ENCODE results near the gene ADGRV1.

Gene ADGRV1

GRCh38 chr5:91121347-91121993 lies 562.9 kb downstream of the ADGRV1 start:
- DNase-seq = no peak

GRCh38 chr5:91122651-91123050 lies 564.1 kb downstream of the ADGRV1 start:
- DNase-seq = no peak

- no peak for DNase-seq
These were observed 564.7 kb downstream of the ADGRV1 start for GRCh38 chr5:91123291-91123690.

GRCh38 chr5:91123901-91124300 lies 565.3 kb downstream of the ADGRV1 start:
- DNase-seq = no peak

- DNase-seq = peak; percentile 1
These were observed 567.3 kb downstream of the ADGRV1 start for GRCh38 chr5:91125916-91126315.

- DNase-seq = no peak
These were observed 567.9 kb downstream of the ADGRV1 start for GRCh38 chr5:91126448-91126847.

GRCh38 chr5:91126888-91127287 lies 568.3 kb downstream of the ADGRV1 start:
- DNase-seq = no peak

GRCh38 chr5:91127456-91128081 lies 569.0 kb downstream of the ADGRV1 start:
- no peak for DNase-seq

- no peak for DNase-seq
These were observed 570.0 kb downstream of the ADGRV1 start for GRCh38 chr5:91128604-91129003.

GRCh38 chr5:91129748-91130147 lies 571.2 kb downstream of the ADGRV1 start:
- DNase-seq = no peak

GRCh38 chr5:91130759-91131158 lies 572.2 kb downstream of the ADGRV1 start:
- DNase-seq = no peak

- no peak for DNase-seq
These were observed 574.0 kb downstream of the ADGRV1 start for GRCh38 chr5:91132550-91132949.

- no peak for DNase-seq
These were observed 574.6 kb downstream of the ADGRV1 start for GRCh38 chr5:91133183-91133582.

GRCh38 chr5:91135475-91136248 lies 577.1 kb downstream of the ADGRV1 start:
- no peak for DNase-seq

- DNase-seq = no peak
These were observed 577.7 kb downstream of the ADGRV1 start for GRCh38 chr5:91136271-91136670.

- peak; percentile 4 for DNase-seq
These were observed 579.0 kb downstream of the ADGRV1 start for GRCh38 chr5:91137647-91138046.

- DNase-seq = no peak
These were observed 581.1 kb downstream of the ADGRV1 start for GRCh38 chr5:91139572-91140200.

- no peak for DNase-seq
These were observed 582.1 kb downstream of the ADGRV1 start for GRCh38 chr5:91140657-91141056.

- DNase-seq = no peak
These were observed 583.0 kb downstream of the ADGRV1 start for GRCh38 chr5:91141642-91142041.

- DNase-seq = no peak
These were observed 583.8 kb downstream of the ADGRV1 start for GRCh38 chr5:91142386-91142785.

GRCh38 chr5:91142819-91143218 lies 584.2 kb downstream of the ADGRV1 start:
- DNase-seq = no peak

GRCh38 chr5:91143840-91144239 lies 585.2 kb downstream of the ADGRV1 start:
- DNase-seq = no peak

GRCh38 chr5:91144491-91145332 lies 586.1 kb downstream of the ADGRV1 start:
- DNase-seq = no peak

All from DMS79 (cell line).